H9 (cell line): ENCODE data around the gene CDH19. TPM values are rescaled to one million over a fixed set of nuclear protein-coding genes. Genes with fewer than 3 reads are reported as not detected.

ENCODE experiments used
- DNase-seq: peaks from one replicate; pipeline ENCODE4 v3.0.0-alpha.2; 2017
- H2AFZ ChIP-seq: one replicate; pipeline ENCODE4 v1.6.1; 2013; ENCODE audit warnings: mild to moderate bottlenecking, low read length, control low read depth, moderate library complexity
- H2AK5ac ChIP-seq: 2 replicates; pipeline ENCODE4 v1.6.1; 2013; ENCODE audit warnings: low read length, control low read depth, mixed read lengths; ENCODE audit not compliant: insufficient read length
- H2BK120ac ChIP-seq: one replicate; pipeline ENCODE4 v1.6.1; 2013; ENCODE audit warnings: low read depth, mild to moderate bottlenecking, low read length, control low read depth, inconsistent platforms; ENCODE audit not compliant: poor library complexity, severe bottlenecking
- H2BK12ac ChIP-seq: 2 replicates; pipeline ENCODE4 v1.6.1; 2013; ENCODE audit warnings: low read length, control low read depth, mixed read lengths, low read depth; ENCODE audit not compliant: insufficient read length
- H2BK15ac ChIP-seq: 2 replicates; pipeline ENCODE4 v1.6.1; 2013; ENCODE audit warnings: low read depth, low read length, control low read depth
- H2BK20ac ChIP-seq: one replicate; pipeline ENCODE4 v1.6.1; 2013; ENCODE audit warnings: low read depth, mild to moderate bottlenecking, low read length, control low read depth, inconsistent platforms; ENCODE audit not compliant: poor library complexity, severe bottlenecking
- H2BK5ac ChIP-seq: 2 replicates; pipeline ENCODE4 v1.6.1; 2013; ENCODE audit warnings: low read length, control low read depth, mixed read lengths; ENCODE audit not compliant: insufficient read length
- H3K14ac ChIP-seq: 2 replicates; pipeline ENCODE4 v1.6.1; 2013; ENCODE audit warnings: low read length, control low read depth; ENCODE audit not compliant: insufficient read depth
- H3K18ac ChIP-seq: 2 replicates; pipeline ENCODE4 v1.6.1; 2013; ENCODE audit warnings: low read depth, mild to moderate bottlenecking, mixed read lengths, low read length, control low read depth; ENCODE audit not compliant: insufficient read length
- H3K23ac ChIP-seq: 2 replicates; pipeline ENCODE4 v1.6.1; 2013; ENCODE audit warnings: low read length, control low read depth, mixed read lengths, low read depth; ENCODE audit not compliant: insufficient read length
- H3K23me2 ChIP-seq: 2 replicates; pipeline ENCODE4 v1.6.1; 2013; ENCODE audit warnings: low read depth, mild to moderate bottlenecking, mixed read lengths, low read length, control low read depth; ENCODE audit not compliant: insufficient read length, poor library complexity, severe bottlenecking
- H3K27ac ChIP-seq: 2 replicates; pipeline ENCODE4 v1.5.1; 2013; ENCODE audit warnings: low read length, control low read depth, mixed read lengths, low read depth; ENCODE audit not compliant: insufficient read length
- H3K27me3 ChIP-seq: 2 replicates; pipeline ENCODE4 v1.6.1; 2013; ENCODE audit warnings: low read length, control low read depth, inconsistent platforms; ENCODE audit not compliant: insufficient read depth
- H3K4ac ChIP-seq: 2 replicates; pipeline ENCODE4 v1.6.1; 2013; ENCODE audit warnings: low read depth, mild to moderate bottlenecking, control low read depth, inconsistent platforms, low read length, moderate library complexity
- H3K4me1 ChIP-seq: 2 replicates; pipeline ENCODE4 v1.6.1; 2013; ENCODE audit warnings: low read length, control low read depth, inconsistent platforms; ENCODE audit not compliant: insufficient read depth
- H3K4me2 ChIP-seq: 2 replicates; pipeline ENCODE4 v1.6.1; 2013; ENCODE audit warnings: low read length, control low read depth, mixed read lengths; ENCODE audit not compliant: insufficient read length, insufficient read depth
- H3K56ac ChIP-seq: 2 replicates; pipeline ENCODE4 v1.6.1; 2013; ENCODE audit warnings: low read depth, mild to moderate bottlenecking, mixed read lengths, low read length, control low read depth; ENCODE audit not compliant: insufficient read length
- H3K79me1 ChIP-seq: 2 replicates; pipeline ENCODE4 v1.6.1; 2013; ENCODE audit warnings: low read depth, mild to moderate bottlenecking, moderate library complexity, low read length, control low read depth, inconsistent platforms; ENCODE audit not compliant: insufficient read depth, poor library complexity, severe bottlenecking
- H3K79me2 ChIP-seq: 2 replicates; pipeline ENCODE4 v1.6.1; 2013; ENCODE audit warnings: low read length, control low read depth, inconsistent platforms; ENCODE audit not compliant: insufficient read depth
- H3K9ac ChIP-seq: 2 replicates; pipeline ENCODE4 v1.6.1; 2013; ENCODE audit warnings: low read length, control low read depth, mixed read lengths; ENCODE audit not compliant: insufficient read length; ENCODE audit errors: extremely low read depth
- H3K9me3 ChIP-seq: one replicate; pipeline ENCODE4 v1.6.1; 2013; ENCODE audit warnings: low read depth, low read length, inconsistent platforms; ENCODE audit not compliant: control insufficient read depth
- H3T11ph ChIP-seq: one replicate; pipeline ENCODE4 v1.6.1; 2013; ENCODE audit warnings: mild to moderate bottlenecking, low read length, control low read depth, inconsistent platforms
- H4K20me1 ChIP-seq: one replicate; pipeline ENCODE4 v1.6.1; 2013; ENCODE audit not compliant: control insufficient read depth, insufficient read length, insufficient read depth
- H4K5ac ChIP-seq: 2 replicates; pipeline ENCODE4 v1.6.1; 2013; ENCODE audit warnings: low read depth, mild to moderate bottlenecking, mixed read lengths, low read length, control low read depth; ENCODE audit not compliant: insufficient read length
- H4K8ac ChIP-seq: replicated peaks from 2 replicates; pipeline ENCODE4 v1.6.1; 2013; ENCODE audit warnings: low read length, control low read depth, mixed read lengths, low read depth; ENCODE audit not compliant: insufficient read length
- H4K91ac ChIP-seq: 2 replicates; pipeline ENCODE4 v1.6.1; 2013; ENCODE audit warnings: low read depth, mild to moderate bottlenecking, moderate library complexity, mixed read lengths, low read length, control low read depth; ENCODE audit not compliant: insufficient read length
- H3K27ac Mint-ChIP-seq, 3 experiments: 2 replicates in 2 of 3; 3 replicates in 1 of 3; pipeline ENCODE4 v1.8.0; 2020 to 2021; ENCODE audit warnings: mixed read lengths in 3 of 3, mild to moderate bottlenecking in 1 of 3, moderate library complexity in 1 of 3
- H3K27me3 Mint-ChIP-seq: 2 replicates; pipeline ENCODE4 v1.8.0; 2021; ENCODE audit warnings: low read depth, mild to moderate bottlenecking, moderate library complexity, mixed read lengths
- H3K36me3 Mint-ChIP-seq, 3 experiments: 2 replicates in 2 of 3; 3 replicates in 1 of 3; pipeline ENCODE4 v1.8.0; 2020 to 2021; ENCODE audit warnings: low read depth in 3 of 3, mixed read lengths in 3 of 3; ENCODE audit not compliant: insufficient read depth in 1 of 3
- H3K4me1 Mint-ChIP-seq, 2 experiments: 2 replicates each; pipeline ENCODE4 v1.8.0; 2020; ENCODE audit warnings: mixed read lengths in 2 of 2
- H3K4me3 Mint-ChIP-seq, 2 experiments: 2 replicates in 1 of 2; 3 replicates in 1 of 2; pipeline ENCODE4 v1.8.0; 2020 to 2021; ENCODE audit warnings: mild to moderate bottlenecking in 2 of 2, mixed read lengths in 2 of 2, moderate library complexity in 1 of 2
- H3K9me3 Mint-ChIP-seq, 2 experiments: 2 replicates in 1 of 2; 3 replicates in 1 of 2; pipeline ENCODE4 v1.8.0; 2020; ENCODE audit warnings: mild to moderate bottlenecking in 2 of 2, mixed read lengths in 2 of 2, moderate library complexity in 1 of 2
- WGBS: extraction: QIAGEN DNeasy Blood & Tissue Kit; methylation state at CpG from one replicate; pipeline ENCODE4 v1.1.7; 2013; ENCODE audit warnings: missing lambda C conversion rate, low lambda C conversion rate, mixed read lengths; ENCODE audit not compliant: insufficient read length; ENCODE audit errors: extremely low coverage; 5-methylcytosine and 5-hydroxymethylcytosine counted together
- total RNA-seq: library from RNA; stranded (reverse); gene quantifications from 2 replicates; pipeline ENCODE4 v1.2.1, GENCODE V29; 2021
- TF ChIP-seq, protein P1 (sequence below): fragments of 200-600 bp; sonication (generic); conservative IDR thresholded peaks from 3 replicates; pipeline ENCODE4 v1.8.0; 2021; ENCODE audit warnings: antibody characterized with exemption, mild to moderate bottlenecking

The CDH19 gene
- total RNA-seq, 1 experiment from 2014 or later: not detected

DNA sequence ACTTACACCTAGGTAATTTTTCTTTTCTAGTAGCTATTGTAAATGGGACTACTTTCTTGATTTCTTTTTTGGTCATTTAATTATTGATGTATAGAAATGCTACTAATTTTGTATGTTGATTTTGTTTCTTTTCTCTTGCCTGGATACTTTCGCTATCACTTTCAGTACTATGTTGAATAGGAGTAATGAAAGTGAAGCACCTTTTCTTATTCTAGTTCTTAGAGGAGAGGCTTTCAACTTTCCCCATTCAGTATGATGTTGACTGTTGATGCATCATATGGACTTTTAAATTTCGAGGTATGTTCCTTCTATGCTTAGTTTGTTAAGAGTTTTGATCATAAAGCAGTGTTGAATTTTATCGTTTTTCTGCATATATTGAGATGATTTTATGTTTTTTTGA lies 142.5 kb downstream of the CDH19 start:
- no peak overlapping the region for H4K91ac ChIP-seq
- H3T11ph ChIP-seq: no peak overlapping the region
- no peak overlapping the region for H3K18ac ChIP-seq
- H2AK5ac ChIP-seq: no peak overlapping the region
- H3K27ac ChIP-seq: no peak overlapping the region
- no peak overlapping the region for H3K4me2 ChIP-seq
- no peak overlapping the region for H3K14ac ChIP-seq
- no peak overlapping the region for H2BK20ac ChIP-seq
- H3K9ac ChIP-seq: no peak overlapping the region
- WGBS: 100% methylated on average over 1 of the region's 3 CpGs
- no peak overlapping the region for H4K5ac ChIP-seq
- no peaks in the 10 kb centered on the region for H3K4me1 Mint-ChIP-seq
- H2BK15ac ChIP-seq: no peak overlapping the region
- H3K27me3 Mint-ChIP-seq: no peaks in the 10 kb centered on the region
- H4K8ac ChIP-seq: no peak overlapping the region
- H3K56ac ChIP-seq: no peak overlapping the region
- no peaks in the 10 kb centered on the region for H3K9me3 ChIP-seq
- no peaks in the 10 kb centered on the region for H3K4me1 ChIP-seq
- H3K27ac Mint-ChIP-seq: no peak overlapping the region
- DNase-seq: no peak
- H3K79me1 ChIP-seq: no peaks in the 10 kb centered on the region
- H2AFZ ChIP-seq: no peak overlapping the region
- H3K79me2 ChIP-seq: no peaks in the 10 kb centered on the region
- 0 out of 5 replicates have a peak, but pooled peaks cover 0 to 4% of the 10 kb centered on the region in 2 experiments for H3K9me3 Mint-ChIP-seq
- no peaks in the 10 kb centered on the region for H4K20me1 ChIP-seq
- TF ChIP-seq, protein P1, sequence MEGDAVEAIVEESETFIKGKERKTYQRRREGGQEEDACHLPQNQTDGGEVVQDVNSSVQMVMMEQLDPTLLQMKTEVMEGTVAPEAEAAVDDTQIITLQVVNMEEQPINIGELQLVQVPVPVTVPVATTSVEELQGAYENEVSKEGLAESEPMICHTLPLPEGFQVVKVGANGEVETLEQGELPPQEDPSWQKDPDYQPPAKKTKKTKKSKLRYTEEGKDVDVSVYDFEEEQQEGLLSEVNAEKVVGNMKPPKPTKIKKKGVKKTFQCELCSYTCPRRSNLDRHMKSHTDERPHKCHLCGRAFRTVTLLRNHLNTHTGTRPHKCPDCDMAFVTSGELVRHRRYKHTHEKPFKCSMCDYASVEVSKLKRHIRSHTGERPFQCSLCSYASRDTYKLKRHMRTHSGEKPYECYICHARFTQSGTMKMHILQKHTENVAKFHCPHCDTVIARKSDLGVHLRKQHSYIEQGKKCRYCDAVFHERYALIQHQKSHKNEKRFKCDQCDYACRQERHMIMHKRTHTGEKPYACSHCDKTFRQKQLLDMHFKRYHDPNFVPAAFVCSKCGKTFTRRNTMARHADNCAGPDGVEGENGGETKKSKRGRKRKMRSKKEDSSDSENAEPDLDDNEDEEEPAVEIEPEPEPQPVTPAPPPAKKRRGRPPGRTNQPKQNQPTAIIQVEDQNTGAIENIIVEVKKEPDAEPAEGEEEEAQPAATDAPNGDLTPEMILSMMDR: no peak
- H3K36me3 Mint-ChIP-seq: no peaks in the 10 kb centered on the region
- H3K4me3 Mint-ChIP-seq: no peak overlapping the region
- H3K23me2 ChIP-seq: no peaks in the 10 kb centered on the region
- no peak overlapping the region for H2BK12ac ChIP-seq
- H3K23ac ChIP-seq: no peak overlapping the region
- no peaks in the 10 kb centered on the region for H3K27me3 ChIP-seq
- H2BK120ac ChIP-seq: no peak overlapping the region
- no peak overlapping the region for H2BK5ac ChIP-seq
- H3K4ac ChIP-seq: no peak overlapping the region
